ENCODE results near the gene MBD6.

- TF ChIP-seq POLR2A (IDR thresholded peaks at IDR 0.05) (no peak), CTCF (IDR thresholded peaks at IDR 0.05) (no peak)
Measured at GRCh38 chr12:57534250-57534649, 11.6 kb downstream of the MBD6 start.

All from uterus (tissue), 2 donors.